HG03558 (cell line): ENCODE measurements around the gene ZDHHC14.

Source experiments
- ATAC-seq: cut with Tn5 transposase; IDR thresholded peaks from one replicate; pipeline ENCODE4 v1.9.1; 2021; ENCODE audit warnings: moderate number of reproducible peaks; ENCODE audit not compliant: unreplicated experiment; ENCODE audit errors: extremely low read depth

The ZDHHC14 gene

DNA sequence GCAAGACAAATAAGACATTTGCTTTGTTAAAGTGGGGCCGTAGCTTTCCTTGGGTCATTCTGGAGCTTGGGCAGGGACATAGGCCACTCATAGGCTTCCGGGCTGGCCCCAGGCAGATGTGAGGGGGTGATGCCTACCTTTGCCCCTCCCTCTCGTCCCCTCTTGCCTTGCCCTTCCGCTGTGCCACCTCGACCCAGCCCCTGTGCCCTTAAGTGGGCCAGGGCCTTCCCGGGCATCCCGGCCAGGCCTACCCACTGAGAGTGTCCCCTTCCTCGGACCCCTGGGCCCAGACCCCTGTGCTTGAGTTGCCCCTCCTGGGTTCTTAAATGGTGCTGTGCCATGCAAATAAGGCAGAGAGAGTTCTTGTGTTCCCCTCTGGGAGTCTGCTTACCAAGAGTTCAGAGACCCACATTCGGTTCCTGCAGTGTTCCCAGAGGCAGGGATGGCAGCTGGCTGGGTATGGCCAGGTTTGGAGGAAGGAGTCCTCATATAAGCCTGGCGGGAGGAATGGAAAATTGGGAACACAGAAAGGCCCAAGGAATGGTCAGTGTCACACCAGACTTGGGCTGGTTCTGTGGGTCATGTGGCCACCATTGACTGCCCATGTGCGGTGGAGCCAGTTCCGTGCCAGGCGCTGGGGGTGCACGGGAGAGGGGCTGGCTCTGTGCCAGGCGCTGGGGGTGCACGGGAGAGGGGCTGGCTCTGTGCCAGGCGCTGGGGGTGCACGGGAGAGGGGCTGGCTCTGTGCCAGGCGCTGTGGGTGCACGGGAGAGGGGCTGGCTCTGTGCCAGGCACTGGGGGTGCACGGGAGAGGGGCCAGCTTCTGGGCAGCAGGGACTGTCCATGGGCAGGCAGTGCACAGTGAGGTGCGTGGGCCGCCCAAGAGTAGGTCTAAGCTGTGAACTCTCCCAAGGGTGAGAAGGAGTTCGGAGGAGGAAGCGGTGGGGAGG is 268.6 kb downstream of the ZDHHC14 start:
- no peak for ATAC-seq

DNA sequence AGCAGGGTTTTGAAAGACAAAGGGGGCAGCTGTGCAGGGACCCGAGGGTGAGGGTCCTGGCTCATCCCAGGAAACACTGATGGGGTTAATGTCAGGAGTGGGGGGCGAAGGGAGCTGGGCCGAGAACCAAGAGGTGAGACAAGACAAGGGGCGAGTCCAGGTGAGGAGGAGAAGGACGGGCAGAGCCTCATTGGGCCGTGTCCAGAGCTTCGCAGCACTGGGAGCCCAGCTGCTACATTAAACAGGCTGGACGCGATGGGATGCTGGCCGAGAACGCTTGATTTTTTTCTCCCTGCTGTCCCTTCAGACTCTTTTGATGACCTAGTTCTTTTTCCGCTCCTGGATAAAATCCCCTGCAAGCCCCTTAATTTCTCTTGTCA is 269.3 kb downstream of the ZDHHC14 start:
- ATAC-seq: no peak

DNA sequence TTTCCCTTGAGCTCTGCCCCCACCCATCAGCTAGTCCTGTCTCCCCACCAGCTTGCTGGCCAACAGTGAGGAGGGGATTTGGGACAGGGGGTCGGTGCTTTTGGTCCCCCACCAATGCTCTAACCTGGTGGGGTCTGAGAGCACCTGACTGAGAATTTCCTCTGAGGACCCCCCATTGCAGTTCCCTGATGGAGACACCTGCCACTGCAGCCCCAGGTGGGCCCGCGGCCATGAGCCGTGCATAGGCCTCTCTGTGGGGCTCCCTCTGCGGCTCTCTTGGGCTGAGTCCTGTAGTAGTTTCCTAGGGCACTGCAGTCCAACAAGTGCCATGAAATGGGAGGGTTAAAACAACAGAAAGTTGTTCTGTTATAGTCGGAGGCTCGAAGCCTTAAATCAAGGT is 269.8 kb downstream of the ZDHHC14 start:
- ATAC-seq: no peak

DNA sequence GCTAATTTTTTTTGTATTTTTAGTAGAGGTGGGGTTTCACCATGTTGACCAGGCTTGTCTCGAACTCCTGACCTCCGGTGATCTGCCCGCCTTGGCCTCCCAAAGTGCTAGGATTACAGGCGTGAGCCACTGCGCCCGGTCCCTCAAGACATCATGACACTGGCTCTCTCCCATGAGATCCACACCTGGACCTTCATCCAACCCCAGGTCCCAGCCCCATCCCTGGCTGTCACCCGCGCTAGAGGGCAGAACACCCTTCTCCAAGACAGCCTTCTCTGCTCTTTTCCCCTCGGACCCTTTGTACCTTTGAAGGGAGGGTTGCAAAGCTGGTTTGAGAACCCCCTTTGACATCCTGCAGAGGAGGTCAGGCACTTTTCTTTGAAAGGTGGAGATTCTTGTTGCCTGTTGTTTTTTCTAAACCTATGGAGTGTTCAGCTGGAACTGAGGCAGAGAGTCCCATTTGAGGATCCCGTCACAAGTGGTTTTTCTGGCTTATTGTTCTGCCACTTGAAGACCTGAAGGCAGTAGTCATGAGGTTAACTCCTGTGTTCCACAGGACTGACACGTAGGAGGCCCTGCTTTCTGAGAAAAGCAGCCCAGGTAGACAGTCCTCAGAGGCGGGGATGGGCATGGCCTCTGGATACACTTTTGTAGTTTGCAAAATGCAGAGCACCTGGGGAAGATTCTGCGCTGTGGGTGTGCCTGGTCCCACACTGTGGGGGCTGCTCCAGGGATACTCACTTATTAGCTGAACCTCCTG is 270.9 kb downstream of the ZDHHC14 start:
- ATAC-seq: no peak

DNA sequence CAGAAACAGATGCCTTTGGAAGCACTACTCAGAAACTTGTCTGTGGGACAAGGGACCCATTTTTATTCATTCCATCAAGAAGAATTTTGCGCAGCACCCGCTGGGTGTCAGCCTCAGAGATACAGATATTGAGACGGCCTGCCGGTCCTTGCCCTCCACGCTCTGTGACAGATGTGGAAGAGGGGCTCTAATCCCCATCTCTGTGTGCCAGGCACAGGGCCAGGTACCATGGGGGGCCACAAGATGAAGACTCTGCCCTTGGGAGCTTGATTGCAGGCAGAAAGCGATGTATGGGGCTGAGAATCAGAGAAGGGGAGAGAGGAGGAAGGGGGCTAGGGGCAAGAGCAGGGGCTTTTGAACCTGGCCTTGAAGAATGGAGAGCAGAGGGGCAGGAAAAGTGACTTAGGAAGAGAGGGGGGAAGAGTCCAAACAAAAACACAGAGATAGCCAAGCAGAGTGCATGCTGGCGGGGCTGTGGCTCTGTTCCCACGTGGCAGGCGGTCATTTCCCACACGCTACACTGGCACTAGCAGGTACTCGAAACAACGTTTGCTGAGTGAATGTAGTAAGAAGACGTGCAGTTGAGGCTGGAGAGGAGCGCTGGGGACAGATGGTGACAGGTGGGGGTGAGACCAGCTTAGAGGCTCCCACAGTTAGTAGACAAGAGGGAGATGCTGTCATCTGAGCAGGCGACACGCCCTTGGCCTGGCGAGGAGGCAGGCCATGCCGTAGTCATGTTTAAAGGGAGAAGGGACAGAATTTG is 271.8 kb downstream of the ZDHHC14 start:
- no peak for ATAC-seq

DNA sequence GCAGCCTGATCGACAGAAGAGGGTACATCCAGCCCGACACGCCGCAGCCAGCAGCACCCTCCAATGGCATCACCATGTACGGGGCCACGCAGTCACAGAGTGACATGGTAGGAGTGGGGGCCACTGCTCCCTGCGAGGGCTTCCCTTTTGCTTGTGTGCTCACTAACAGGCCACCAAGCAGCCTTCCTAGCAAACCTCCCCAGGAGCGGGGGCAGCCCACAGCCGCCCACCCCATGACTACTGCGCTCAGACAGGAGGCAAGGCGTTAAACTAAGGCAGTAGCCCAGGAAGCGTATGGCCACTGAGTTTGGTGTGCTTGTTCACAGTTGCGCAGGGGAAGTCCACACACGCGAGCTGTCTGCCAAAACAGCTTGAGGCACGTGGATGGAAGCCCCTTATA is 272.5 kb downstream of the ZDHHC14 start:
- ATAC-seq: no peak

DNA sequence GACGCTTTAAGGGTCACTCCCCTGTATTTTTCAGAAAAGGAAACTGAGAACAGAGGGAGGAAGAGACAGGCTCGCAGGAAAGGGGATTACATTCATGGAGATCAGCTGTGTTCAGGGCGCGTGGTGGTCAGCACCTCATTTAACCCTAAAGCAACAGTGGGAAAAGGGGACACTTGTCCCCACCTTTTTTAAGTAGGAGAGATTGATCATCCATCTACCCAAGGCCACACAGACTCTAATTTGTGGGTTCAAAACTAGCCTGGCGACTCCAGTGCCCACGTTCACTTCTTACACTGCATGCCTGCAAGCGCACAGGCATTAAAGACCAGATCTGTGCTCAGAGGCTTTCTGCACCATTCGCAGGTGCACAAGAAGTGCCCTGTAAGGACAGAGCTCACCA is 274.1 kb downstream of the ZDHHC14 start:
- ATAC-seq: no peak

DNA sequence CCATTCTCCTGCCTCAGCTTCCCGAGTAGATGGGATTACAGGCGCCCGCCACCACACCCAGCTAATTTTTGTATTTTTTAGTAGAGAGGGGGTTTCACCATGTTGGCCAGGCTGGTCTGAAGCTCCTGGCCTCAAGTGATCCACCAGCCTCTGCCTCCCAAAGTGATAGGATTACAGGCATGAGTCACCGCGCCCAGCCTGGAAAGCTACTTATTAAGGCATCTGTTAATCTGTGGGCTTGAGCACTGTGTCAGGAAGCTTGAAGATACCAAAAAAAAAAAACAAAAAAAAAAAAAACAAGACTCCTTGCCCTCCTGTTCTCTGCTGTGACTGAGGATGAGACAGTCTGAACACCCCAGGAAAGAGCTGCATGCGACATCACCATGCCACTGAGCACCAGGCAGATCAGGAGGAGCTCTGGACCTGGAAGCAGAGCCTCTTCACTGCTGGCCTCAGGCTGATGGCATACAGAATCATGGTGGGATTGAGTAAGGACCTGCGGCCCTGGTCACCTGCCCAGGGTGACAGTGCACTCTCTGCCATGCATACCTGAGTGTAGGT is 275.5 kb downstream of the ZDHHC14 start:
- ATAC-seq: no peak

DNA sequence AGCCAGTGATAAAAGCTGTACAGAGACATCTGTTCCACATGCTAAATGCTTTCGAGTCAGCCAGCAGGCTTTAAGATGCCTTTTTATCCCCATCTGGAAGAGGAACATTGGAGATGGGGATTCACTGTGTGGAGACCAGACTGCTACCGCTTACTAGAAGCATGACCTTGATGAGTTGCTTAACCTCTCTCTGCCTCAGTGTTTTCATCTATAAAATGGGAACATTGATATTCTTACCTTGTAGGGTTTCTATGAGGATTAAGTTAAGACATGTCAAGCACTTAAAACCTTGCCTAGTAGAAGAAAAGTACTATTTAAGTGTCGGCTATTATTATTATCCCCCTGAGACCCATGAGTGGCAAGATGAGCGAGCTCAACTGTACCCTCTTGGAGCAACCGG is 276.8 kb downstream of the ZDHHC14 start:
- ATAC-seq: no peak

DNA sequence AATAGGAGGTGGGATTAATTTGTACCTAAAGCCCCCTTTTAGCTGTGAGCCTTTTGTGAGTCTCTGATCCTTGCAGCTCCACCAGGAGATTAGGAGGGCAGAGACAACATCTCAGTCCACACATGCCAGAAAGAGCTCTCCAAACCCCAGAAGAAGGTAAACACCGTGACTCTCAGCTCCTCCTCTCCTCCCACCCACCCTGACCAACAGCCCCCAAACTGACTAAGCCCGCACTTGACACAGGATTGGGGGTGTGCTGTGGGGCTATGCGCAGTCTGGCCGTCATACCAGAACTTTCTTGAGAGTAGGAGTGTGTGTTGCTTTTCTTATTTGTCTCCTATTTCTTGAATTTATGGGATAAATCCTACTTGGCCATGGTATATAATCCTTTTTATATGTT is 277.3 kb downstream of the ZDHHC14 start:
- no peak for ATAC-seq

DNA sequence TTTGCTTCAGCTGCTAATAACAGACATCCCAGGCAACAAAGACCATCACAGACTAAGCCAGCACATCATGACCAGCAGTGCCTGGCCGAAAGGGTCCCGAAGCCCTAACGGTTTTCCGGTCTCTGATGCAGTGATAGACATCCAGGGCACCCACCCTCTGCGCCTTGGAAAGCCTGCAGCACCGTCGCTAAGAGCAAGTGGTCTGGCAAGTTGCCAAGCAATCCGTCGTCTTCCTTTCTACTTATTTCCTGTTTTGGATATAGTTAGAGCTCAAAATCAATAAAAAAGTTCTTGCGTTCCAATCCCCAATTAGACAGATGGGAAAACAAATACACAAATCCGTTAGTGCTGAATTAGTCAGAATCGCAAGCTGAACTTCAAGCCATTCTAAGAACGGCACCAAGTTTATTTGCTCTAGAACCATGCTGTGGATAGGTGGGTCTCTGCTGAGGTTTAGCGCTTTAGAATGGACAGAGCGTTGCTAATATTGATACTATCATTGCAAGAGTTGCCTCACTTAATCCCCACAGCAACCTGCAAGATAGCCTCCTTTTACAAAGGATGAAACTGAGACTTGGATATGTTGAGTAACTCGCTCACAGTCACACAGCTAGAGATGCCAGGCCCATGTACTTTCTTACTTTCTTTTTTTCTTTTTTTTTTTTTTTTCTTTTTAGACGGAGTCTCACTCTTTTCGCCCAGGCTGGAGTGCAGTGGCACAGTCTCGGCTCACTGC is 278.7 kb downstream of the ZDHHC14 start:
- ATAC-seq: no peak

DNA sequence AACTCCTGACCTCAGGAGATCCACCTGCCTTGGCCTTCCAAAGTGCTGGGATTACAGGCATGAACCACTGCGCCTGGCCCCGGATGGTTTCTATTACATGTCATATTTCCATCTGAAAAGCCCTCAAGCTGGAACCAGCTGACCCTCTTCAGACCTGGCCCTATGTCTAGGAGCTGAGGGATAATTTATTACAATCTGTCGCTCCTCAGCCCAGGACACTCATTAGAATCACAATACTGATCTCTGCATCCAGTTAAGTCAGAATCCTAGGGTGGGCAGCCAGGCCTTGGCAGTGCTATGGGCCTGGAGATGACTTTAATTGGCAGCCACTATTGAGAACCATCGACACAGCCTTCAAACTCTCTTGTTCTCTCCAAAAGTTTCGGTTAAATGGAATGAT is 279.4 kb downstream of the ZDHHC14 start:
- no peak for ATAC-seq

DNA sequence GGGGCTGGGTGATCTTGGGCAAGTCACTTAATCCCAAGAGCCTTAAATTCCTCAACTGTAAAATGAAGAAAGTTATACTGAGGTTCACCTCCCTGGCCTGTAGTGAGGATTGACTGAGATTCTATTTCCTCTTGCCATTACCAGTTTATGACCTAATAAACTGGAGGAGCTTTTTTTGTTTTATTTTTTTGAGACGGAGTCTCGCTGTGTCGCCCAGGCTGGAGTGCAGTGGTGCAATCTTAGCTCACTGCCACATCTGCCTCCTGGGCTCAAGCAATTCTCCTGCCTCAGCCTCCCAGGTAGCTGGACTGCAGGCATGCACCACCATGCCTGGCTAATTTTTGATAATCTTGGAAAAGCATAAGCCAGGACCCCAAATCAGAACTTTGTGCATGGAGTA is 280.7 kb downstream of the ZDHHC14 start:
- no peak for ATAC-seq

DNA sequence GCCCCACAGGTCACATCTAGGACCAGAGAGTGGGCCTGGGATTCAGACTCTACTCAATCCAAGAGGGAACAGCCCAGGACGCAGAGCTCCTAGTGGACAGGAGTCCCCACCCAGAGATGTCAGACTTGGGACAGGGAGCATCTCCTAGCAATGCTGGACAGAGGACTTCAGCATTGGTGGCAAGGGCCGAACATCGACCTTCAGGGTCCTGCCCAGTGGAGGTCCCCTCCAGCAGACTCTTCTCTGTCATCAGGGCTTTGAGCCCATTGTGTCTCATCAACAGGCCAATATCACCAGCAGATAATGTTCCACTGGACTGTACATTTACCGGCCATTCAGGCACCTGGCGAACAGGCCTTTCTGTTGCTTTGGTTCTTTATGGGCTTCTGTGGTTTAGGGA is 282.3 kb downstream of the ZDHHC14 start:
- no peak for ATAC-seq

DNA sequence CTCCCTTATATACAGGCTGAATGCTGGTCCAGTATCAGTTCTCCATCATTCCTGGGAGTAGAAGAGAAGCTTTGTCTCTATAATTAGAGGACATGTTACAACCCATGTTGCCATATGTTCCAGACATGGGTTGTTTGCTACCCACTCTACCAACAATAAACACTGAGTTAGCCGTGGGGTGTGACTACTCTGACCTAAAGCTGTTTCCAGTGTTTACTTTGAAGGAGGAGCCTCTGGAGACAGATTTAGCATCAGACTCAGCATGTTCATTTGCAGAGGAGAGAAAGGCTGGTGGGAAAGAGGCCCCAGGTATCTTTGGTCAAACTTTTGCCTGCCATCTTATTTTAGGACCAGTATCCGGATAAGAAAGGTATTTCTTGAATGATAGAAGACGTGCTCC is 284.2 kb downstream of the ZDHHC14 start:
- no peak for ATAC-seq

DNA sequence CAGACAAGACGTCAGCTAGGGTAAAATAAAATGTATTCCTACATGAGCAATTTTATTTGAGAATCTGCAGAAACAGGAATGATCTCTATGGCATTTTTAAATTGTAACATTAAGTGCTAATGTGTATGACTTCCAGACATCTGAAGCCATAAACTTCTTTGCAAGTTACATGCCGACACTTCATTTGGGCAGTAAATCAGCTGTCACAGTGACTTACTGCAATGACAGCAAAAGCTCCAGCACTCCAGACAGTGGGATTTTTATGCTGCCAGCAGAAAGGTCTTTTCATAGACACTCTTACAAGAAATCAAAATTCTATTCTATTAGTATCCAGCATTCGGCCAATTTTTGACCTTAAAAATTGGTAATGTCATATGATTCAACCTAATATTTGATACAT is 285.7 kb downstream of the ZDHHC14 start:
- no peak for ATAC-seq

DNA sequence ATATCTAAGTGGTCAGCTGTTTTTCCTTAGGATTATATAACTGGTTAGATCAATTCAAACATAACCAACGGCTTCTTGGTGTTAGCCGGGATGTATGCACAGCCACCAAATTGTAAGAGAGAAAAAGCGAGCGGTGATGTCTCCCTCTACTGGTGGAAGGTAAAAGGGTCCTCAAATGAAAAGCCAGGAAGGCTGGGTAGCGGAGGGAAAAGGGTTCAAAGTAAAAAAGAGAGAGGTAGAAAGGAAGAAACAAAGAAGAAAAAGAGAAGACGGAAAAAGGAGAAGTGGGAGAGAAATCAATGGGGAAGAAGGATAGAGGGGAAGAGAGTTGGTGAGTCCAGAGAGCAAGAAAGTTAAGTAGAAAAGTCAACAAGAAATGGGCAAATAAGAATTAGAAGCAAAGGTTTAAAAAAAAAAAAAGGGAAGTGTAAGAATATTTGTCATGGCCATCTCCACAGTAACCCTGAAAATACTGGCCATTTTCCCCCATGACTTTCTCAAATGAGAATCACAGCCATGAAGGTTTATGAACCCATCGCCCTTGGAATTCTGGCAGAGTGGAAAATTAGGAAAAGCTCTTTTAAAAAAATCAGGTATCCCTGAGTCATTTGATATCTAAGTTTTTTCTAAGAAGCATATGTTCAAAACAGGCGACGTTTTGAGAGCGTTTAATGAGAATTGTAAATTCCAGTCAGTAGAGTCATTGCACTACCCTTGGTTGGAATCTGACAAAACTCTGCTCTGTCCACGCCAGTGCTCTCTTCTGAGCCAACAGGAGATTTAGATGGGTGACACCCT is 286.4 kb downstream of the ZDHHC14 start:
- no peak for ATAC-seq

DNA sequence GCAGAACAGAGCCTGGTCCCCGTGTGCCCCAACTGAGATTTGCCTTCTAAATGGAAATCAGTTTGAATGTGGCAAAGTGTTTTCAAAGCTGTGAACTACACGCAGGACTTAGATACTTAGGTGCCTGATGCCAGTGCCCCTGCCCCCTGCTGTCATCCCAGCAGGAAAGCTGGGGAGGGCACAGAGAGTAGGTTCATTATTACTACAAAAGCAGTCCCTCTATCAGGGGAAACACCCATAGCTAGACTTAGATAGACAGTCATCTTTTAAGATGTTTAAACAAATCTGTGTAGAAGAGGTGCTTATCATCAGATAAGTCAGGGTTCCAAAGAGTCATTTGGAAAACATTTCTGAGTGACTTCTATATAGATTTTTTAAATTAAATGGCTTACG is 287.0 kb downstream of the ZDHHC14 start:
- ATAC-seq: no peak

DNA sequence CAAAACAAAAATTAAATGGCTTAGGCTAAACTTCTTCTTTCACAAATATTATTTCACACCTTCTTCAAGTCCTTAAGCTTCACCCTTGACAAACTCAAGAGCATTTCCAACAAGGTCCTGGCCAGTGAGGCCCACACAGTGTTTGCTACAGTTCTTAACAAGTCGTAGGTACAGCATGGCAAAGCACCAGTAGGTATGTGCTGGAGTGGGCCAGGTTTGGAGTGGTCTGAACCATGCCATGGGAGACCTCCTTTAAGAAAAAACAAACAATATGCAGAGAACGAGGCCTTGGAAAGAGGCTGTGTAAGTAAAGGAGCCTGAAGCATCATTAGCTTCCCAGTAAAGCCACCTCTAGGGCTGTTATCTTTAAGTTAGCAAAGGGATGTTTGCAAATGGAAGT is 287.7 kb downstream of the ZDHHC14 start:
- no peak for ATAC-seq
